Measurements from ENCODE around the gene KIF15.

The KIF15 gene

DNA sequence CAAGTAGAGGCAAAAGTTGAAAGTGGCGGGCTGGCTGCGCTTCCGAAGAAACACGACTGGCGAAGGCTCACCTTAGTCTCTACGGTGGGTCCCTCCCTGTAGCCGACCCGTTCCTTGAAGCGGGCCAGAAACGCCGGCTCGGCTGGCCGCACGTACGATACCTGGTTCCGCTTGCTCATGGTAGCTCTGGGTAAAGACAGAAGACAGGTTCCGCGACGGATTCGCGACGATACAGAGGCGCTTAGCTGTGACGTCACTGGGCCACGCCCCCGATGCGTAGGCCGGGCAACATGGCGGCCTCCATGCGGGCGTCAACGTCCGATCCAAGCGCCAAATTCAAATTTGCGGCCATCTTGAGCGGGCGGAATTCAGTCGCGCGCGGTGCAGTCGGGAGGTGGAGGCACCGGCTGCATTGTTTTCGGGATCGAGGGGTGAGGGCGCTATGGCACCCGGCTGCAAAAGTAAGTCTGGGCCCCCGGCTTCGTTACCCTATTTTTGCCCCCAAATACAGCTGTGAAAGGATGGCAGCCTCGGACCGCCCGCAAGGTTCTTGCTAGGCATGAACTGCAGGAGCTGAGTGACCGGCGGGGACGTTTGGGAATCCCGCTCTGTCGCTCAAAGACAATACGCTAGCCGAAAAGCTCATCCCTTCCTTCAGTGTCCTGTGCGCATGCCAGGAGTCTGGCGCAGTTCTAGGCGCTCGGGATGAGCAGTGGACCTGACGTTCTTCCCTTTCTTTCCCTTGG lies at the start of gene KIF15, which contains the start of gene KIAA1143:
TSS of gene KIF15 (plus strand) at position 371 of the 746 bp plus-strand sequence. CDS start at position 443, 72 bp downstream.
TSS of gene KIAA1143 (minus strand) at position 196 of the 746 bp plus-strand sequence. CDS start at position 179, 17 bp downstream.
- peak within 1 kb of the TSS; percentile 97 for H3K4me3 ChIP-seq (ENCODE audit: low read depth, low read length)
- TF ChIP-seq, protein P1, sequence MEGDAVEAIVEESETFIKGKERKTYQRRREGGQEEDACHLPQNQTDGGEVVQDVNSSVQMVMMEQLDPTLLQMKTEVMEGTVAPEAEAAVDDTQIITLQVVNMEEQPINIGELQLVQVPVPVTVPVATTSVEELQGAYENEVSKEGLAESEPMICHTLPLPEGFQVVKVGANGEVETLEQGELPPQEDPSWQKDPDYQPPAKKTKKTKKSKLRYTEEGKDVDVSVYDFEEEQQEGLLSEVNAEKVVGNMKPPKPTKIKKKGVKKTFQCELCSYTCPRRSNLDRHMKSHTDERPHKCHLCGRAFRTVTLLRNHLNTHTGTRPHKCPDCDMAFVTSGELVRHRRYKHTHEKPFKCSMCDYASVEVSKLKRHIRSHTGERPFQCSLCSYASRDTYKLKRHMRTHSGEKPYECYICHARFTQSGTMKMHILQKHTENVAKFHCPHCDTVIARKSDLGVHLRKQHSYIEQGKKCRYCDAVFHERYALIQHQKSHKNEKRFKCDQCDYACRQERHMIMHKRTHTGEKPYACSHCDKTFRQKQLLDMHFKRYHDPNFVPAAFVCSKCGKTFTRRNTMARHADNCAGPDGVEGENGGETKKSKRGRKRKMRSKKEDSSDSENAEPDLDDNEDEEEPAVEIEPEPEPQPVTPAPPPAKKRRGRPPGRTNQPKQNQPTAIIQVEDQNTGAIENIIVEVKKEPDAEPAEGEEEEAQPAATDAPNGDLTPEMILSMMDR (IDR thresholded peaks at IDR 0.05; ENCODE audit: control insufficient read depth, extremely low read depth, insufficient read depth), result no peak
- DNase-seq (ENCODE audit: low read depth), result peak; percentile 89

DNA sequence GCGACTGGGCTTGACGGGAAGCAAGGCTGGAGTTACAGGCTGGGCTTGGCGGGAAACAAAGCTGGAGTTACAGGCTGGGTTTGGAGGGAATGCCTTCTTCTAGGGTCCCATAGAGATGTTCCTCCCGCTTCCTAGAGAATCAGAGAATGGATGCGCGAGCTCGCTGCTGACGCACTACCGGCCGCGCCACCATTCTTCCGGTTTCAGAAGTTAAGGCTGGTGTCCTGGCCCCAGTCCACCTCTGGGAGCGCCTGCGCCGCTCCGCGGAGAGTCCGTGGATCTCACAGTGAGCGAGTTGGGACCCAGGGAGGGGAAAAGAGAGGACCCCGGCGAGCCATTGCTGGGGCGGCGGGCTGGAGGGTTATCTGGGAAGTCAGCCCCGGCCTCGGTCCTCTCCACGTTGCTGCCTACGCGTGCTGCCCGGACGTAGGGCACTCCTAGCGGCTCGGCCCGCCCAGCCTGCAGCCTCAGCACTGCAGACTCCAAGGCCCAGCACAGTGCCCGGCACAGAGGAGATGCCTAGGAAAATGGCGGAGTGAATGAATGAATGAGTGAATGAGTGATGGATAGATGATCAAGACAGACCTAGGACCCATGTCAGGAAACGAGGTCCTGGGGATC lies 49.0 kb upstream of the KIF15 start, which contains the start of gene ZNF502:
TSS of gene ZNF502 (plus strand) at position 206 of the 621 bp plus-strand sequence. CDS start 7,602 bp downstream, outside the sequence.
- peak within 1 kb of the TSS; percentile 62 for H3K4me3 ChIP-seq (ENCODE audit: low read depth, low read length)
- TF ChIP-seq, protein P1 (IDR thresholded peaks at IDR 0.05; ENCODE audit: control insufficient read depth, extremely low read depth, insufficient read depth), result no peak; the same call in 1 of the 2 replicates
- DNase-seq (ENCODE audit: low read depth), result peak; percentile 51

DNA sequence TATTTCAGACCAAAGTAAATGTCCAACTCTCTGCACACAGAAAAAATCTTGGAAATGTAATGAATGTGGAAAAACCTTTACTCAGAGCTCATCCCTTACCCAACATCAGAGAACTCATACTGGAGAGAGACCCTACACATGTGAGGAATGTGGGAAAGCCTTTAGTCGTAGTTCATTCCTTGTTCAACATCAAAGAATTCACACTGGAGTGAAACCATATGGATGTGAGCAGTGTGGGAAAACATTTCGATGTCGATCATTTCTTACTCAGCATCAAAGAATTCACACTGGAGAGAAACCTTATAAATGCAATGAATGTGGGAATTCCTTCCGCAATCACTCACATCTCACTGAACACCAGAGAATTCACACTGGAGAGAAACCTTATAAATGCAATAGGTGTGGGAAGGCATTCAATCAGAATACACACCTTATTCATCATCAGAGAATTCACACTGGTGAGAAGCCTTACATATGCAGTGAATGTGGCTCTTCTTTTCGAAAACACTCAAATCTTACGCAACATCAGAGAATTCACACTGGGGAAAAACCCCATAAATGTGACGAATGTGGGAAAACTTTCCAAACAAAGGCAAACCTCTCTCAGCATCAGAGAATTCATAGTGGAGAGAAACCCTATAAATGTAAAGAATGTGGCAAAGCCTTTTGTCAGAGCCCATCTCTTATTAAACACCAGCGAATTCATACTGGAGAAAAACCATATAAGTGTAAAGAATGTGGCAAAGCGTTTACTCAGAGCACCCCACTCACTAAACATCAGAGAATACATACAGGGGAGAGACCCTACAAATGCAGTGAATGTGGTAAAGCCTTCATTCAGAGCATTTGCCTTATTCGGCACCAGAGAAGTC lies 40.1 kb upstream of the KIF15 start:
- no peak overlapping the region for H3K4me3 ChIP-seq (ENCODE audit: low read depth, low read length)
- DNase-seq (ENCODE audit: low read depth), result no peak
- TF ChIP-seq, protein P1 (IDR thresholded peaks at IDR 0.05; ENCODE audit: control insufficient read depth, extremely low read depth, insufficient read depth), result no peak

DNA sequence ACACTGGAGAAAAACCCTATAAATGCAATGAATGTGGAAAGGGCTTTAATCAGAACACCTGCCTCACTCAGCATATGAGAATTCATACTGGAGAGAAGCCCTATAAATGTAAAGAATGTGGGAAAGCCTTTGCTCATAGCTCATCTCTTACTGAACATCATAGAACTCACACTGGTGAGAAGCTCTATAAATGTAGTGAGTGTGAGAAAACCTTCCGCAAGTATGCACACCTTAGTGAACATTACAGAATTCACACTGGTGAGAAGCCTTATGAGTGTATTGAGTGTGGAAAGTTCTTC lies 39.5 kb upstream of the KIF15 start:
- DNase-seq (ENCODE audit: low read depth), result no peak
- TF ChIP-seq, protein P1 (IDR thresholded peaks at IDR 0.05; ENCODE audit: control insufficient read depth, extremely low read depth, insufficient read depth), result no peak
- H3K4me3 ChIP-seq (ENCODE audit: low read depth, low read length), result no peak overlapping the region

GRCh38 chr3:44729384-44729910 lies 32.1 kb upstream of the KIF15 start, which contains the start of gene ZNF501:
Gene ZNF501 (plus strand): TSS chr3:44729635. CDS start chr3:44734422, 4,787 bp downstream.
- peak within 1 kb of the TSS; percentile 67 for H3K4me3 ChIP-seq (ENCODE audit: low read depth, low read length)
- TF ChIP-seq, protein P1 (IDR thresholded peaks at IDR 0.05; ENCODE audit: control insufficient read depth, extremely low read depth, insufficient read depth), result no peak
- peak; percentile 65 for DNase-seq (ENCODE audit: low read depth)

- TF ChIP-seq, protein P1 (IDR thresholded peaks at IDR 0.05; ENCODE audit: control insufficient read depth, extremely low read depth, insufficient read depth), result no peak
- no peak for DNase-seq (ENCODE audit: low read depth)
- H3K4me3 ChIP-seq (ENCODE audit: low read depth, low read length), result no peak overlapping the region
Measured at GRCh38 chr3:44734646-44735168, 26.9 kb upstream of the KIF15 start.

Measured in LNCaP clone FGC (cell line).